HCT116 (cell line): Measurements from ENCODE around the gene FLVCR2.

Experiments used
- CTCF ChIP-seq, 3 experiments: fragments of 200-600 bp in 1 of 3; sonication (generic) in 1 of 3; IDR thresholded peaks in 2 of 3; conservative IDR thresholded peaks in 1 of 3; 2 replicates each; pipeline ENCODE4 v1.5.1; 2012 to 2017; ENCODE audit warnings: low read depth in 2 of 3, low read length in 2 of 3, antibody characterized with exemption in 1 of 3, borderline replicate concordance in 1 of 3, control low read depth in 1 of 3, mild to moderate bottlenecking in 1 of 3, mixed read lengths in 1 of 3, mixed run types in 1 of 3, moderate library complexity in 1 of 3; ENCODE audit not compliant: insufficient read depth in 1 of 3
- EGR1 ChIP-seq: IDR thresholded peaks from 2 replicates; pipeline ENCODE4 v1.6.1; 2012; ENCODE audit warnings: low read depth
- EZH2phosphoT487 ChIP-seq: fragments of 200-600 bp; IDR thresholded peaks from 2 replicates; pipeline ENCODE4 v1.6.1; 2018; ENCODE audit warnings: antibody characterized with exemption, borderline replicate concordance
- JUND ChIP-seq: IDR thresholded peaks from 2 replicates; pipeline ENCODE4 v1.6.1; 2012
- POLR2A ChIP-seq: IDR thresholded peaks from 2 replicates; pipeline ENCODE4 v1.7.0; 2011; ENCODE audit warnings: borderline replicate concordance; ENCODE audit not compliant: insufficient read depth, insufficient read length; ENCODE audit errors: extremely low read depth
- SIN3A ChIP-seq: IDR thresholded peaks from 2 replicates; pipeline ENCODE4 v1.6.1; 2012; ENCODE audit warnings: low read depth
- SRF ChIP-seq: IDR thresholded peaks from 2 replicates; pipeline ENCODE4 v1.6.1; 2012; ENCODE audit warnings: low read depth
- TCF7L2 ChIP-seq: IDR thresholded peaks from 2 replicates; pipeline ENCODE4 v1.7.0; 2011; ENCODE audit warnings: borderline replicate concordance, inconsistent platforms; ENCODE audit not compliant: insufficient read depth, insufficient read length; ENCODE audit errors: extremely low read depth
- ZFX ChIP-seq: fragments of 450-650 bp; IDR thresholded peaks from 2 replicates; pipeline ENCODE4 v1.6.1; 2017

DNA sequence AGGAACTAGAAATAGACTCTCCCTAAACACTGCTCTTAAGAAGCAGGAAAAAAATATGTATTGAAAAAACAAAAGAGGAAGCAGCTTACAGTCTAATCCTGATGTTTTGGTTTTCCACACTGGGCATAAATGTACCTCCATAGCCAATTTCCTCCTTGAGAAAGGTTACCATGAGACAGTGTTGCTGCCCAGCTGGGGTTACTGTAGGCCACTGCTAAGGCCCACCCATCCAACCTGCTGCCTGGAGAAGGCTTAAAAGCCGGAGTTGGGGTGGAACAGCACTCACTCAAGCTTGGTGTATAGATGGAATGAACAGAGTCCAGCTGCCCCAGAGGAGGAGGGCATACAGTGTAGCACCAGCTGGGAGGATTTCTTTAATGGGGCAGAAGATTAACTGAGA is 41.1 kb downstream of the FLVCR2 start:
- TF ChIP-seq CTCF (IDR thresholded peaks at IDR 0.05 in 2 of 3, conservative IDR thresholded peaks at IDR 0.05 in 1 of 3; ENCODE audit: borderline replicate concordance in 1 of 3, insufficient read depth in 1 of 3, low read depth in 2 of 3, low read length in 2 of 3): no peak
- no peak for TF ChIP-seq EZH2phosphoT487
- no peak for TF ChIP-seq POLR2A
- TF ChIP-seq SIN3A: no peak
- TF ChIP-seq ZFX: no peak
- TF ChIP-seq SRF: no peak
- TF ChIP-seq JUND: no peak
- TF ChIP-seq TCF7L2: no peak
- TF ChIP-seq EGR1: no peak
